PC-3 (cell line): Measurements from ENCODE around the gene PCDH10. TPM values are rescaled to one million over a fixed set of nuclear protein-coding genes. Genes with fewer than 3 reads are reported as not detected.
"Not testable (repeated sequence)": the region's sequence is repeated elsewhere in the genome, so short reads cannot be mapped to it uniquely, and the experiment has no call there.

ENCODE experiments used
- ATAC-seq: fragments of 200-7000 bp; cut with Tn5 transposase; 2 replicates; pipeline ENCODE4 v1.9.1; 2020; ENCODE audit warnings: mild to moderate bottlenecking, moderate library complexity
- BruUV-seq: library from RNA; stranded (reverse); fragments of 400-500 nt; replicated peaks from 2 replicates; lab custom pipeline; 2021; lab: Mats Ljungman, UMichigan
- CTCF ChIA-PET: fragments of 300-600 bp; sonication (Branson Sonifier 250); formaldehyde crosslinking; loops from one replicate; lab custom pipeline; 2022; ENCODE audit warnings: antibody characterized with exemption; lab: Charles Lee
- POLR2A ChIA-PET: fragments of 300-600 bp; sonication (Branson Sonifier 250); formaldehyde crosslinking; loops from one replicate; lab custom pipeline; 2022; ENCODE audit warnings: antibody characterized with exemption; ENCODE audit not compliant: unreplicated experiment; lab: Charles Lee
- DNase-seq: peaks from one replicate; pipeline ENCODE4 v3.0.0-alpha.2; 2015
- H2AFZ ChIP-seq: fragments of 300-600 bp; sonication (generic); 2 replicates; pipeline ENCODE4 v1.6.0; 2016; ENCODE audit warnings: antibody characterized with exemption, low read length
- H3F3A ChIP-seq: fragments of 300-600 bp; sonication (generic); one replicate; pipeline ENCODE4 v1.6.0; 2017; ENCODE audit warnings: antibody characterized with exemption, low read length, control low read depth, mild to moderate bottlenecking; ENCODE audit not compliant: unreplicated experiment
- H3K27ac ChIP-seq: fragments of 300-600 bp; sonication (generic); 2 replicates; pipeline ENCODE4 v1.5.1; 2016; ENCODE audit warnings: mild to moderate bottlenecking, low read length
- H3K27me3 ChIP-seq: fragments of 300-600 bp; sonication (generic); 2 replicates; pipeline ENCODE4 v1.6.1; 2016; ENCODE audit warnings: low read length, mixed read lengths
- H3K36me3 ChIP-seq: fragments of 300-600 bp; sonication (generic); 2 replicates; pipeline ENCODE4 v1.6.1; 2016; ENCODE audit warnings: low read depth, mixed run types, low read length, mixed read lengths
- H3K4me1 ChIP-seq: fragments of 300-600 bp; sonication (generic); 2 replicates; pipeline ENCODE4 v1.5.1; 2016; ENCODE audit warnings: low read length; ENCODE audit not compliant: insufficient read depth
- H3K4me2 ChIP-seq: fragments of 300-600 bp; sonication (generic); 2 replicates; pipeline ENCODE4 v1.6.0; 2016; ENCODE audit warnings: low read length
- H3K4me3 ChIP-seq: fragments of 300-600 bp; sonication (generic); 2 replicates; pipeline ENCODE4 v1.5.1; 2016; ENCODE audit warnings: mild to moderate bottlenecking, low read length, mixed read lengths
- H3K79me2 ChIP-seq: fragments of 300-600 bp; sonication (generic); 2 replicates; pipeline ENCODE4 v1.6.1; 2017; ENCODE audit warnings: low read length, mixed read lengths
- H3K9ac ChIP-seq: fragments of 300-600 bp; sonication (generic); 2 replicates; pipeline ENCODE4 v1.6.0; 2016; ENCODE audit warnings: mild to moderate bottlenecking, low read length
- H3K9me2 ChIP-seq: fragments of 300-600 bp; sonication (generic); replicated peaks from 2 replicates; pipeline ENCODE4 v1.6.1; 2016; ENCODE audit warnings: mixed run types, low read length, mixed read lengths
- H3K9me3 ChIP-seq: fragments of 300-600 bp; sonication (generic); 2 replicates; pipeline ENCODE4 v1.6.1; 2016; ENCODE audit warnings: low read length, mixed read lengths
- H4K20me1 ChIP-seq: fragments of 300-600 bp; sonication (generic); 2 replicates; pipeline ENCODE4 v1.6.1; 2016; ENCODE audit warnings: low read length, mixed read lengths
- EZH2 ChIP-seq: fragments of 300-600 bp; sonication (generic); IDR thresholded peaks from one replicate; pipeline ENCODE4 v1.6.1; 2017; ENCODE audit warnings: antibody characterized with exemption, mild to moderate bottlenecking, low read length; ENCODE audit not compliant: unreplicated experiment
- EZH2phosphoT487 ChIP-seq: fragments of 300-600 bp; sonication (generic); IDR thresholded peaks from 2 replicates; pipeline ENCODE4 v1.6.1; 2018; ENCODE audit warnings: mild to moderate bottlenecking, antibody characterized with exemption, low read length, borderline replicate concordance
- intact Hi-C: fragments of 100-400 bp; cut with micrococcal nuclease; formaldehyde crosslinking; loops from 2 replicates; pipeline ENCODE4 v1.9.0; 2023
- total RNA-seq: library from RNA; depleted of rRNA; stranded (reverse); fragments of >200 nt; gene quantifications from 2 replicates; pipeline ENCODE4 v1.2.3, GENCODE V29; 2014
- TF ChIP-seq, protein P1 (sequence below): fragments of 300-600 bp; sonication (generic); conservative IDR thresholded peaks from 2 replicates; pipeline ENCODE4 v1.5.1; 2017; ENCODE audit warnings: antibody characterized with exemption, low read depth, mild to moderate bottlenecking, low read length

The PCDH10 gene
- total RNA-seq, 1 experiment from 2014 or later: 0.11 TPM

DNA sequence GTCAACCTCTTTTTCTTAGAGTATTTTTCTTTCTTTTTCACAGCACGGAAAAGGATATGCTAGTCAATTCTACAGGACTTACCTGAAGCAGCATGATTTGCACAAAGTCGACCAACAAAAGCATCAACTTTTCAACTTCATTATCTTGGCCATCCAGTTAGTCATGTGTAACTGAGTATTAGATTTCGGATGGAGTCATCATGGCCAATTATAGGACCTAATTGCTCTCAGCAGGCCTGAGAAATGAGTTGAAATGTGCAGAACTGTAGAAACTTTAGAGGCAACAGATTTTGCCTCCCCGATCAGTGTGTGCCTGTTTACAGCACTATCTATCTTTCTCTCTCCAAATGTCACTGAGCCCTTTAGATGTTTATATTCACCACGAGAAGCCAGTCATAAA is 41.0 kb downstream of the PCDH10 start:
- H3K27ac ChIP-seq: no peak overlapping the region
- H3K4me1 ChIP-seq: peaks cover 8% of the 10 kb centered on the region
- ATAC-seq: no peak
- no peaks in the 10 kb centered on the region for H3K9me2 ChIP-seq
- BruUV-seq: no TSS peak
- H2AFZ ChIP-seq: no peak overlapping the region
- H3K4me2 ChIP-seq: no peak overlapping the region
- no peak overlapping the region for H3K9ac ChIP-seq
- no peak overlapping the region for H3K4me3 ChIP-seq
- H3F3A ChIP-seq: no peaks in the 10 kb centered on the region
- H3K9me3 ChIP-seq: no peaks in the 10 kb centered on the region
- no peaks in the 10 kb centered on the region for H3K79me2 ChIP-seq
- intact Hi-C loops: no loop called here
- TF ChIP-seq EZH2: no peak
- no peak for TF ChIP-seq EZH2phosphoT487
- TF ChIP-seq, protein P1, sequence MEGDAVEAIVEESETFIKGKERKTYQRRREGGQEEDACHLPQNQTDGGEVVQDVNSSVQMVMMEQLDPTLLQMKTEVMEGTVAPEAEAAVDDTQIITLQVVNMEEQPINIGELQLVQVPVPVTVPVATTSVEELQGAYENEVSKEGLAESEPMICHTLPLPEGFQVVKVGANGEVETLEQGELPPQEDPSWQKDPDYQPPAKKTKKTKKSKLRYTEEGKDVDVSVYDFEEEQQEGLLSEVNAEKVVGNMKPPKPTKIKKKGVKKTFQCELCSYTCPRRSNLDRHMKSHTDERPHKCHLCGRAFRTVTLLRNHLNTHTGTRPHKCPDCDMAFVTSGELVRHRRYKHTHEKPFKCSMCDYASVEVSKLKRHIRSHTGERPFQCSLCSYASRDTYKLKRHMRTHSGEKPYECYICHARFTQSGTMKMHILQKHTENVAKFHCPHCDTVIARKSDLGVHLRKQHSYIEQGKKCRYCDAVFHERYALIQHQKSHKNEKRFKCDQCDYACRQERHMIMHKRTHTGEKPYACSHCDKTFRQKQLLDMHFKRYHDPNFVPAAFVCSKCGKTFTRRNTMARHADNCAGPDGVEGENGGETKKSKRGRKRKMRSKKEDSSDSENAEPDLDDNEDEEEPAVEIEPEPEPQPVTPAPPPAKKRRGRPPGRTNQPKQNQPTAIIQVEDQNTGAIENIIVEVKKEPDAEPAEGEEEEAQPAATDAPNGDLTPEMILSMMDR: no peak
- H4K20me1 ChIP-seq: no peaks in the 10 kb centered on the region
- H3K36me3 ChIP-seq: no peaks in the 10 kb centered on the region
- CTCF ChIA-PET: no interaction called here
- DNase-seq: peak; percentile 2
- POLR2A ChIA-PET: no interaction called here
- no peaks in the 10 kb centered on the region for H3K27me3 ChIP-seq

DNA sequence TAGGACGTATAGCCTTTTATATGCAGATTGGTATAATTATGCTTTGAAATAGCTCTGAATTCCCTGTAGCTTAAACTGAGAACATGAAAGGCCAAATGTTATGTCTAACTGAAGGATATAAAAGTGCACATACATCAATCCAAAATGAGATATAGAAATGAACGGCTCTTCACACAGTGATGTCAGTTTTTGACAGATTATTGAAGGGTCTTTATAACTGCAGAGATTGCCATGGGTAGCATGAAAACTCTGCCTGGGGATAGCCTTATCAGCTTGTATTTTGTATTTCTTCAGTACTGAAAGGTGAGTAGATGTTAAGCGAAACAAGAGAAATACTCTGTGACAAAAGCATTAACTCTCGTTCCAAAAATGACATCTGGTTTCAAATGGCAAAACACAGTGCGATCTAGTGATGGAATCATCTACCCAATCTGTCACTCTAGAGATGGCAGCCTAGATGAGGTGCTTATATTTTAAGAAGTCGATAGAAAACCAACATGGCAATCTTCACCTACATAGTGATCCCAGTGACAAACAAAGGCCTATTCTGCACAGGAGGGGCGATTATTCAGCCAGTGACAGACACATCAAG is 59.7 kb downstream of the PCDH10 start:
- Histone ChIP-seq H3K9me2 (no peaks in the 10 kb centered on the region), H3K9me3 (no peaks in the 10 kb centered on the region), H3F3A (no peaks in the 10 kb centered on the region), H4K20me1 (no peaks in the 10 kb centered on the region), H3K27ac (no peak overlapping the region), H3K36me3 (no peaks in the 10 kb centered on the region), H2AFZ (no peak overlapping the region), H3K4me2 (no peak overlapping the region), H3K27me3 (no peaks in the 10 kb centered on the region), H3K9ac (no peak overlapping the region), H3K4me3 (no peak overlapping the region), H3K4me1 (no peaks in the 10 kb centered on the region), H3K79me2 (no peaks in the 10 kb centered on the region)
- POLR2A ChIA-PET: no interaction called here
- DNase-seq (no peak), ATAC-seq (no peak)
- TF ChIP-seq EZH2phosphoT487: no peak
- TF ChIP-seq EZH2: no peak
- BruUV-seq: no TSS peak
- CTCF ChIA-PET: no interaction called here
- intact Hi-C loops: no loop called here

DNA sequence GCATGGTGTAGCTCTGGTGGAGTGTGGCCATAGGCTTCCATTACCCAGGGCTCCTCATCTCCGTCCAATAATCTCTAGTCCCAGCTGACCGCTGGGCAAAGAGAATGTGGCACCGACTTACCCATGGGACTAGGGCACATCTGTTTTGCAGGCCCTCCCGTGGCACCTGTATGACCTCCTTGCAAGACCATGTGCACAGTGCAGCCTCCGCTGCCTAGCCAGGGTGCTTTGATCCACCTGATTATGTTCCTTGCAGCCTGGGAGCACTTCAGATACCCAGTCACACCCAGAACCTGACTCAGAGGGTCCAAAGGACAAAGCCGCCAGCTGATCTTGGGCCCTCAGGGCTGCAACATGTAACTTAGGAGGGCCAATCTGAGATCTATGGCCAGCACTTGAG is 84.8 kb downstream of the PCDH10 start:
- Histone ChIP-seq H2AFZ (no peak overlapping the region), H3K4me3 (no peak overlapping the region), H3K9me3 (no peaks in the 10 kb centered on the region), H3K36me3 (no peaks in the 10 kb centered on the region), H3F3A (no peaks in the 10 kb centered on the region), H4K20me1 (no peaks in the 10 kb centered on the region), H3K9ac (no peak overlapping the region), H3K4me2 (no peak overlapping the region), H3K79me2 (no peaks in the 10 kb centered on the region), H3K27me3 (no peaks in the 10 kb centered on the region), H3K27ac (no peak overlapping the region), H3K9me2 (no peaks in the 10 kb centered on the region), H3K4me1 (no peaks in the 10 kb centered on the region)
- ChIA-PET CTCF (no interaction called here), POLR2A (interaction anchor here (0.5 kb wide), 1 partner anchor 85 kb away, joined by 7 read pairs; the partner anchor contains the start of gene PCDH10)
- DNase-seq (no peak), ATAC-seq (no peak)
- TF ChIP-seq EZH2phosphoT487 (no peak), EZH2 (no peak)
- TF ChIP-seq, protein P1: no peak
- intact Hi-C loops: no loop called here
- BruUV-seq: no TSS peak

DNA sequence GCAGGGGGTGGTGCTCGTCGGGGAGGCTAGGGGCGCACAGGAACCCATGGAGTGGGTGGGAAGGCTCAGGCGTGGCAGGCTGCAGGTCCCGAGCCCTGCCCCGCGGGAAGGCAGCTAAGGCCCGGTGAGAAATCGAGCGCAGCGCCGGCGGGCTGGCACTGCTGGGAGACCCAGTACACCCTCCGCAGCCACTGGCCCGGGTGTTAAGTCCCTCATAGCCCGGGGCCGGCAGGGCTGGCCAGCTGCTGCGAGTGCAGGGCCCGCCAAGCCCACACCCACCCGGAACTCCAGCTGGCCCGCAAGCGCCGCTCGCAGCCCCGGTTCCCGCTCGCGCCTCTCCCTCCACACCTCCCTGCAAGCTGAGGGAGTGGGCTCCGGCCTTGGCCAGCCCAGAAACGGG is 91.4 kb downstream of the PCDH10 start:
- H2AFZ ChIP-seq, H3K4me2 ChIP-seq, ATAC-seq, H3K27ac ChIP-seq, BruUV-seq, CTCF ChIA-PET, H3F3A ChIP-seq, H3K27me3 ChIP-seq, H3K9me3 ChIP-seq, H3K4me1 ChIP-seq, H4K20me1 ChIP-seq, H3K9me2 ChIP-seq, POLR2A ChIA-PET, H3K9ac ChIP-seq, DNase-seq, H3K79me2 ChIP-seq, H3K36me3 ChIP-seq, intact Hi-C loops, H3K4me3 ChIP-seq: not testable (repeated sequence)
